Measurements from ENCODE around the gene LRRC14B.
"Not testable (repeated sequence)": the region's sequence is repeated elsewhere in the genome, so short reads cannot be mapped to it uniquely, and the experiment has no call there.

LRRC14B gene

DNA sequence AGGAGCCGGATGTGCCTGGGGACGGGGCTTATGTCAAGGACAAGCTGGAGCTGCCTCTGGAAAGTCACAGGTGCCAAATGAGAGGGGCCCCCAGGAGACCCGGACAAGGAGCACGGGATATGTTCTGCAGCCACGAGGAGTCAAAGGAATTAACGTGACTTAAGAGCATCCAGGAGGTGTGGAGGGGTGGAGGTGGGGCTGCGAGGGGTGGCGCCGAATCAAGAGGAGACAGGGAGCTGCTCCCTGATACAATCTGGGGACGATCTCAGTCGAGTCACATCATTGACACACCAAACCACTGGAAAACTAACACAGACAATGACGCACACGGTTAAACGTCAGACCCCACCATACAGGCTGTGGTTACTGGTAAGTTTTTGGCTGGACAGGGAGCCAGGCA is 16.3 kb downstream of the LRRC14B start:
- DNase-seq (ENCODE audit: low read depth in 3 of 3) = no peak

DNA sequence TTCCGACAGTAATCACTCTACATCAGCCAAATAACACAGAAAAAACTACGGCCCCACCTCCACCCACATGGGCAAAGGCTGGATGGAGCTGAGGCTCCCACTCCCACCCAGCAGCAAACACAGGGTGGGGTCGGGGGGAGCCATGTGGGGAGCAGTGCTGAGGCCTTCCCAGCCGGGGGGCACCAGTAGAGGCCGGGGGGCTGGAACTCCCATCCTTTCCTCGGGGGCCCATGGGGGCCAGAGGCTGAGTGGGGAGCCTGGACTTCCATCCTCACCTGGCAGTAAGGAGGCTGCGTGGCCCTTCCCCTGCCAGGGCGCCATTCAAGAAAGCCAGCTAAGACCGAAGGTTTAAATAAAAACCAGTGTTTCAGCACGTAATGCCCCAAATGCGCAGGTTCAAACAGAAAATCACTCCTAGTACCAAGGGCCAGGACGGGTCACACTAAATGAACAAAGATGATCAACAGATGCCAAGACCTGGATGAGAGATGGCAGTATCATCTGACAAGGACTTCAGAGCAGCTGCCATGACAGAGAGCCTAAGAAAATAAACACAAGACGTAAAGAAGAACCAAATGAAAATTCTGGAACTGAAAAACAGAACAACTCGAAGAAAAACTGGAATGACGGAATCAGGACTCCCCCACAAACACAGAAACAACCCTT is 17.3 kb downstream of the LRRC14B start:
- no peak for DNase-seq (ENCODE audit: low read depth in 3 of 3)

DNA sequence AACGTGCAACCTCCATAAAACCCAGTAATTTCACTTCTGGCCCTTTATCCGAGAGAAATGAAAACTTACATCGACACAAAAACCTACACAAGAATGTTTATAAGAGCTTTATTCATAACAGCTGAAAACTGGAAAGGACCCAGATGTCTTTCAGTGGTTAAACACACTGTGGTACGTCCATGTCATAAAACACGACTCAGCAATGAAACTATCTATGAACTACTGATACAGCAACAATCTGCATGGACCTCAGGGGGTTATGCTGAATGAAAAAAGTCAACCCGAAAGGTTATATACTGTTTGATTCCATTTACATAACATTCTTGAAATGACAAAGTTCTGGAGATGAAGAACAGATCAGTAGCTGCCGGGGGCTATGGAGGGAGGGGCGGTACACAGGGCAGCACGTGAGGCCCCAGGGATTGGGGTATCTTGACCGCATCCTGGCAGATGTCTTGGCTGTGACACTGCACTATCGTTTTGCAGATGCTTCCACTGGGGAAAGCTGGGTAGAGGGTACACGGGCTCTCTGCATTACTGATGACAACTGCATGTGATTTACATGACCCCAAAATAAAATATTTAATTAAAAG is 22.6 kb downstream of the LRRC14B start:
- DNase-seq (ENCODE audit: low read depth in 3 of 3) = no peak

DNA sequence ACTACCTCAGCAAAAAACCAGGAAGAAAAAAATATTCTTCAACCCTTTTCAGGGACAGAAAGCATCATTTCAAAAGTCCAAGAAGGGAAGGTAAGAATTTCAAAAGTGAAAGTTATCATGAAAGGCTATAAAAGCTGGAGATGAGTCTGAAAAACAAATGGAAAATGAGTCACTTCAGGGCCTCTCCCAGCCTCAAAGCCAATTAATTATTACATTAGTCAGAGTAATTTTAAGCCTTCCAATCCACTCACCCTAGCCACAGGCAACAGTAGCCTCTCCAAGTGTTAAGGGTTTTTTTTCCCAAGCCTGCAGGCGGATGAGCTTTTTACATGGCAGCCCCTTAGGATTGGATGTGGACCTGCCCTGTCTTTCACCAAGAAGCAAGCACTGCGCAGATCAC is 24.0 kb downstream of the LRRC14B start:
- DNase-seq (ENCODE audit: low read depth in 3 of 3) = not testable (repeated sequence)

DNA sequence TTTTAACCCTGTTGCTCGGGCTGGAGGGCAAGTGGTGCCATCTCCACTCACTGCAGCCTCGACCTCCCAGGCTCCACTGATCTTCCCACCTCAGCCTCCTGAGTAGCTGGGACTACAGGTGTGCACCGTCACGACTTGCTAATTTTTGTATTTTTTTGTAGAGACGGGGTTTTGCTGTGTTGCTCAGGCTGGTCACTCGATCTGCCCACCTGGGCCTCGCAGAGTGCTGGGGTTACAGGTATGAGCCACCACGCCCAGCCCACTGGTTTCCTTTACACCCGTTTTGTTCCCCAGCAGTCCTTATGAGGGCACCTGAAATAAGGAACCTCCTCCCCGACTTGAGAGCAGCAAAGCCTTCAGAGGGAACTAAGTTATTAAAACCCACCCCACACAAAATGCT is 24.8 kb downstream of the LRRC14B start:
- not testable (repeated sequence) for DNase-seq (ENCODE audit: low read depth in 3 of 3)

DNA sequence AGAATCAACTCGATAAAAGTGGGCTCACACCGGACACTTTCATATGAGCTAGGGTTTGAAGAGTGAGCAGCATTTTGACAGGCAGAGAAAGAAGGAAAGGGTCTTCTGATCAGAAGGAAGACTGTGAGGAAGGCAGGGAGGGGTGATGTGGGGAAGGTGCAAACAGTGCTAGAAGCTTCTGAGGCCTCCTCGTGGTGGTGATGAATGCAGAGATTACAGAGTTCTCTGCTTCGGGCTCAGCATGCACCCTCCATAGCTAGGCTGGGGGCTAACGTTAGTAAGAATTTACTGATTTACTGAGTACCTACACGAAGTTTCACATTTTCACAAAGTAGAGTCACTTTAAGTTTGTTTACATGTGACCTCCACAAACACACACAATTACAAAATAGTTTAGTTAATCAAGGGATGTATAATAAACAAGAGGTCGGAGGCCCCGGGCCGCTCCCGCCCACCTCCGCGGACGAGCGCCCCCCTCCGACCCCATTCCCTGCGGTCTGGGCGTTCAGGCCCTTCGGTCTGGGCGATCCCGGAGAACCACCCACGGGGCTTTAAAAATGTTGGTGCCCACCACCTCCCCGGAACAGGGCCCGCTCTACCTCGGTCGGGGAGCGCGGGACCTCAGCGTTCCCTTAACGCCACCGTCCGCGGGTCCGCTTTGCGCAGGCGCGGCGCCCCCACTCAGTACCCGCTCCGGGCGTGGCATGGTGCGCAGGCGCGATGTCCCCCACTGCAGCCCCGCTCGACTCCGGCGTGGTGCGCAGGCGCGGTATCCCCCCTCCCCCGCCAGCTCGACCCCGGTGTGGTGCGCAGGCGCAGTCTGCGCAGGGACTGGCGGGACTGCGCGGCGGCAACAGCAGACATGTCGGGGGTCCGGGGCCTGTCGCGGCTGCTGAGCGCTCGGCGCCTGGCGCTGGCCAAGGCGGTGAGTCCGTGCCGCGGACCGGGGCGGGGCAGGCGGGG is 26.5 kb downstream of the LRRC14B start, which contains the start of the genes CCDC127 and SDHA:
TSS of gene CCDC127 (minus strand) at position 660 of the 963 bp plus-strand sequence. CDS start 1,304 bp downstream, outside the sequence.
TSS of gene SDHA (plus strand) at position 827 of the 963 bp plus-strand sequence. CDS start at position 863, 36 bp downstream.
- peak; percentile 97 to 99 (median 99) for DNase-seq (ENCODE audit: low read depth in 3 of 3)

DNA sequence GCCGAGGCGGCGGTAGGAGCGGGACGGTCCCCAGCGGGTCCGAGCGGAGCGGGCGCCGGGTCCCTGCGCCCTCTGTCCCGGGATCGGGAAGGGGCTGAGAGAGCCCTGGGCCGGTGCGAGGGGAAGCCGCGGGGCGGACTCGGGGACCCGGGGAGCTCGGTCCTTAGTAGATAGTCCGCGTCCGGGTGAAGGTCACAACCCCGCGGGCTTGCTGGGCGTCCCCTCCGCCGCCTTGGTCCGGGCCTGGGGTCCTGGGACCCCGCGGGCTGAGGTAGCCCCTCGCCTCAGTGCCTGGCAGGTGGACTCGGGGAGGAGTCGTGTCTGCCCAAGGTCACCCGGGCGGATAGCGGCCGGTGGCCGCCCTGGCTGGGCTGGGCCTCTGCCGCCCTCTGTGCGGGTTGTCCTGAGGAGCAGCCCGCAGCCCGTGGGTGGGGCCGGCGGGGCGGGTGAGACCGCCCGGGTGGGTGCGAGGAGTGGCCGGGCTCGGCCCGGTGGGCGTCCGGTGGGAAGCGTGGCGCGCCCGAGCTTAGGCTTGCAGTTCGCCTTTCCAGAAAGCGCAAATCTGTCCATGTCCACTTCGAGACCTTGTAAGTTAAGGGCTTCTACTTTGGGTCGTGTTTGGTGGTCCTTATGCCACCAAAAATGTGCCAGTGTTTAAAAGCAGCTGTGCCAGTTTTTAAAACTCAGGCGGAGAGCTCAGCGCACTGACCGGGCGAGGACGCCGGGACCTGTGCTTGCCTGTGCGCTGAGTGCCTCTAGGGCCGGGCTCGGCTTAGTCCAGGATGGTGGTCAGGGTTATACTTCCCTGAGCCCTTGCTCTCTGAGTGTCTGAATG is 27.4 kb downstream of the LRRC14B start:
- DNase-seq (ENCODE audit: low read depth in 3 of 3) = no peak

DNA sequence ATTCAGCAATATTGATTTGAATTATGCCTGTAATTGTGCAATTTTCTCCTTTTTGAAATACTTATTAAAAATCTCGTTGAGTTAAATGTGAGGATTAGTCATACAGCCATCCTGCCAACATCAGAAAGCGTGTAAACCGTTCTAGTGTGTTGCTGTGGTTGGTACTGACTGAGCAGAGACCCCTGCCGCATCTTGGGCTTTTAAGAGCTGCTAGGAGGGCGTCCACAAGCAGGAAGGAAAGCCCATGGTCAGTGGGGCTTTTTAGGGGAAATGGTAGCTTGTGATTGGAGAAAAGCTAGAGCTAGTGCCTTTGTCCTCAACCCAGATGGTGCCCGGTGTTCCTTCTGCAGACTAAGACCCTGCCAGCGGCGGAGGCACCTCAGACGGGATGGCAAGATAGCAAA is 28.2 kb downstream of the LRRC14B start:
- no peak for DNase-seq (ENCODE audit: low read depth in 3 of 3)

DNA sequence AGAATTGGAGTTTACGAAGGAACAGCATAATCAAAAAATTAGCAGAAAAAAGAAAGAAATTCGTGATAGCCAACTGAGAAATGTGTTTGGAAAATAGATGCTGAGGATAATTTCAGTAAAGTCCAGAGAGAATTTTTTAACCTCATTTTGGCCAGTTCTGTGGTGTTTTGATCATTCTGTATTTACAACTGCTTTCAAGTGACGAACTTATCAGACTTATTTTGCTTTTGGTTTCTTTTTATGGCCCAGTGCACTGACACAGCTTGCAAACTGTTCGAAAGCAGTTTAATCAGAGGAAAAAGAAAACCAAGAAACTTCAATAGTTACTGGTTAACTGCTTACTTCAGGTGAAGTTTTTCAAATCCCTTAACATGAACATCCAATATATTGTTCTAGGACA is 28.7 kb downstream of the LRRC14B start:
- DNase-seq (ENCODE audit: low read depth in 3 of 3) = no peak

DNA sequence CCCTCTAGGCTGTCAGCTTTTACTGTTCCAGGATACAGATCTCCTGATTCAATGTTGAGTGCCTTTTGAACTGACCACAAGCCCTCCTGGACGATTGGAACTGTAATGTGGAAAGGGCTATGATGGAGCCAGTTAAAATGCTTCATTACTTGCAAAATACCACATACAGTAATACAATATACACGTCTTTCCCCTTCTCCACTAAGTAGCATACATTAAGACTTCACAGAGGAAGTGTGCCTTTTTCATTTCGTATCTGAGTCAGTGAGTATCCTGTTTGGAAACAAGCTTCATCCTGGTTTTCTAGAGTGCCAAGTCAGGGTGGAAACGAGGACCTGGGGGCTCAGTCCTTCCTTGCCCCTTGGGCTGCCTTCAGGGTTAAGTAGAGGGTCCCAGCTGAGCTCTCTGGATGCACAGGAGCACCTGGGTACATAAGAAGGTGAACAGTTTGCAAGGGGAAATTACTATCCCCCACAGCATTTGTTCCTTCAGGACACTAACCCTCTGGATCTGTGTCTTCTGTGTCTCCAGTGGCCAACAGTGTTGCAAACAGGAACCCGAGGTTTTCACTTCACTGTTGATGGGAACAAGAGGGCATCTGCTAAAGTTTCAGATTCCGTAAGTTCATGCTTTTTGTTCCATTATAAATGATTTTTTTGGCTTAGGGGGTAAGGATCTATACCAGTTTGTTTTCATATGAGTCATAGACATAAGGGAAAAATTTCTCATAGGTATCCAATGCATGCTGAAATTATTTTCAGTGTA is 31.8 kb downstream of the LRRC14B start:
- not testable (repeated sequence) for DNase-seq (ENCODE audit: low read depth in 3 of 3)

DNA sequence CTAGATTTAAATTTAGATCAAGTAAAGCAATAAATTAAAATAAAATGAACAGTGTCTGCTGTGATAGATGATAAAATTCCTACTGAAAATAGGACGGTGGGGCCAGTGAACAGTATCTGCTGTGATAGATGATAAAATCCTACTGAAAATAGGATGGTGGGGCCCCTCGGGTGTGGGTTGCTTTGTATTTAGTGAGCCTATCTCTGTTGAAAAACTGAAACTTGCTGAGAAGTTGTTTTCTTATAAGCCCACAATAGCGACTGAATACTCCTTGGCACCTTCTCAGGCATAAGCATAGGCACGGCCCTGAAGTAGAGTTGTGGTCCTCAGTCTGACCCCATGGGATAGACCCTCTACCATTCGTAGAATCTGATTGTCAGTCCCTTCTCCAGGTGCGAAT is 32.5 kb downstream of the LRRC14B start:
- no peak for DNase-seq (ENCODE audit: low read depth in 3 of 3)

DNA sequence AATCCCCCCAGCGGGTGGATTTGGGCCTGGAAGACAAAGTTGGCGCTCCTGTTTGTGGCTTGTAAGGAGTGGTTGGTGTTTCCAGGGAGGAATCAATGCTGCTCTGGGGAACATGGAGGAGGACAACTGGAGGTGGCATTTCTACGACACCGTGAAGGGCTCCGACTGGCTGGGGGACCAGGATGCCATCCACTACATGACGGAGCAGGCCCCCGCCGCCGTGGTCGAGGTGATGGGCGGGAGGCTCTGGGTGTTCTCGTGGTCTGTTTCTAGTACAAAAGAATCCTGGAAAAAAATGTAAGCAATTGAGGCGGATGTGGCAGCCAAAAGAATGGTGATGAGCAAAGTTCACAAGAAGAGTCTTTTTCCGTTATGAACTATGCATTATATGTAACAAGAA is 34.0 kb downstream of the LRRC14B start:
- DNase-seq (ENCODE audit: low read depth in 3 of 3) = no peak

DNA sequence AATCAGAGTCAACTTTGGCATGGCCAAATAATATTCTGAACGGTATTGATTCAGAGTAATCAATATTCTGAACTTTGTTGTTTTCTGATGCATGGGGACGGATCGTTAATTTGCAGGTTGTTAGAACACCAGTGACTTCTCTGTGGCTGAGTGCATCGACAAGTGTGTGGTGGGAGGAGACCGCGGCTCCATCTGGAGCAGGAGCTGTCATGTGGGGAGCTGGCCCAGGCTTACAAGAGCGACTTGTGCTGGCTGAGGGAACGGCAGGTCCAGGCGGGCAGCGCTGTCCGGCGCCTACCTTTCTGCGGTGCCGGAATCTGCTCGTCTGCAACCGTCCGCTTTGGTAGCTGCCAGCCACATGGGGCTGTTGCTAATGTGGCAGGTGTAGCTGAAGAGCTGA is 36.1 kb downstream of the LRRC14B start:
- DNase-seq (ENCODE audit: low read depth in 3 of 3) = not testable (repeated sequence)

DNA sequence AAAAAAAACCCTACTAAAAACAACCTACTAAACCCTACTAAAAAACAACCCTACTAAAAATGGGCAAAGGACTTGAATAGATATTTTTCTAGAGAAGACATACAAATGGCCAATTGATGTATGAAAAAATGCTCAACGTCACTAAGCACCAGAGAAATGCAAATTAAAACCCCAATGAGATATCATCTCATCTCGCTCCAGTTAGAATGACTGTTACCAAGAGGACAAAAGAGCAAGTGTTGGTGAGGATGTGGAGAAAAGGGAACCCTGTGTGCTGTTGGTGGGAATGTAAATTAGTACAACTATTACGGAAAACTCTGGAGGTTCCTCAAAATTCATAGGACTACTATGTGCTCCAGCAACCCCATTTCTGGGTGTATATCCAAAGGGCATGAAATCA is 37.6 kb downstream of the LRRC14B start:
- DNase-seq (ENCODE audit: low read depth in 3 of 3) = no peak

DNA sequence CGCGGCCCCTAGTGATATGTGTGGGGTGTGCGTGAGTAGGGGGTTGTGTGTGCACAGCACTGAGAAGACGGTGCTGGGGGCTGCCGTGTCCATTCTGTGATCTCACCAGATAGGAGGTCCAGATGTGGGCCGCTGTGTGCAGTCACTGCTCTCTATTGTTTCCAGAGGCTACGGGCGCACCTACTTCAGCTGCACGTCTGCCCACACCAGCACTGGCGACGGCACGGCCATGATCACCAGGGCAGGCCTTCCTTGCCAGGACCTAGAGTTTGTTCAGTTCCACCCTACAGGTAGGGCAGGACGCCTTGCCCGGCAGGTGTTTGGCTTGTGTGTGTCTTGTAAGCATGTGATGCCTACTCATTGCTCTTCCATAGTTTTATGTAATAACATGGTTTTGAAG is 39.4 kb downstream of the LRRC14B start:
- no peak for DNase-seq (ENCODE audit: low read depth in 3 of 3)

DNA sequence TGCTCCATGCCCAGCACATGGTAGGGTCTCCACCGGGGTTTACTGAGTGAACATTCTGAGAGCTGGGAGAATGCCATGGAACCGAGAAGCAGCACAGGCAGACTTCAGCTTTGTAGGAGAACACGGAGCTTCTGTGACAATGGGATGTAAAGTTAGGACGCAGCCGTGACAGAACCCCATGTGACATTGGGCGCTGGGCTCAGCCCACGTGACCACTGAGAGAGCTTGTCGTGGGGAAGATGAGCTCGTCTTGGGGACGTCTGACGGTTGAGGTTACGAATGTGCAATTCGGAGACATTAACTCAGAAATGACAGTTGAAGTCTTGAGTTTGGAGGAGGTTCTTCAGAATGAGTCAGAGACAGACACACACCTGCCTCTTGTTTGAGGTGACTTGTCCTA is 40.4 kb downstream of the LRRC14B start:
- no peak for DNase-seq (ENCODE audit: low read depth in 3 of 3)

DNA sequence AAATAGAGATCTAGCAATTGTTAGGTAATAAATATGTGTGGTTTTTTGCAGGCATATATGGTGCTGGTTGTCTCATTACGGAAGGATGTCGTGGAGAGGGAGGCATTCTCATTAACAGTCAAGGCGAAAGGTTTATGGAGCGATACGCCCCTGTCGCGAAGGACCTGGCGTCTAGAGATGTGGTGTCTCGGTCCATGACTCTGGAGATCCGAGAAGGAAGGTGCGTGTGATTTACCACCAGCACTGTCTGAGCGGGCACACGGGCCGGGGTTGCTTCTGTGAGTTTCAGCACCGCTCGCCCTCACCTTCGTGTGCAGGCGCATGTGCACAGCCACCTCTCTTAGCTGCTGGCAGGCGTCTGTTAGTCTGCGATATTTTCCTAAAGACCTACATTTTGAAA is 42.1 kb downstream of the LRRC14B start:
- not testable (repeated sequence) for DNase-seq (ENCODE audit: low read depth in 3 of 3)

DNA sequence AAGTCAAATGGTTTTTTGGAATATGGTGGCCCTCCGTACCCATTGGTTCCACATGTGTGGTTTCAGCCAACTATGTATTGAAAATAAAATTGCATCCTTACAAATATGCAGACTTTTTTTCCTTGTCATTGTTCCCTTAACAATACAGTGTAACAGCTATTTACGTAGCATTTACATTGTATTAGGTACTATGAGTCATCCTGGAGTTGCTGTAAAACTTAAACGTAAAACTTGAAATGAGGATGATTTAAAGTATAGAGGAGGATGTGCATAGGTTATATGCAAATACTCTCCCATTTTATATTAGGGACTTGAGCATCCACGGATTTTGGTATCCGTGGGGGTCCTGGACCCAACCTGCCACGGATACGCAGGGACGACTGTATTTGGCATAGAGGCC is 43.2 kb downstream of the LRRC14B start:
- DNase-seq (ENCODE audit: low read depth in 3 of 3) = no peak

DNA sequence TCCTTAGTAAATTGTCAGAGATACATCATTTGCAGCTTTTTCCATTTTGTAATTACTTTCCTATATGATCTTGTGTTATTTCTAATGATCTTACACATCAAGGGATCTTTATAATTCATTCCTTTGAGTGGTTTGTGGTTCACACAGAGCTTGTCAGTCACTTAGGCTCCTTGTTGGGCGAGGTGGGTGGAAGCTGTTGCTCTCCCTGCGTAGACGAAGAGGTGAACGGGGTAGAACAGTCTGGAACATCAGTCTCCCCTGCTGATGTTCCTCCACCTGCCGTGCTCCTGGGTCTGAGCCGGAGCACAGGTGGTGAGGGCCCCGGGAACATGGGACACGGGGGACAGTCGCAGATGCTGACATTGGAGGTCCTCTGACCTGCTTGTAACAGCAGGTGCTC is 44.2 kb downstream of the LRRC14B start:
- not testable (repeated sequence) for DNase-seq (ENCODE audit: low read depth in 3 of 3)

DNA sequence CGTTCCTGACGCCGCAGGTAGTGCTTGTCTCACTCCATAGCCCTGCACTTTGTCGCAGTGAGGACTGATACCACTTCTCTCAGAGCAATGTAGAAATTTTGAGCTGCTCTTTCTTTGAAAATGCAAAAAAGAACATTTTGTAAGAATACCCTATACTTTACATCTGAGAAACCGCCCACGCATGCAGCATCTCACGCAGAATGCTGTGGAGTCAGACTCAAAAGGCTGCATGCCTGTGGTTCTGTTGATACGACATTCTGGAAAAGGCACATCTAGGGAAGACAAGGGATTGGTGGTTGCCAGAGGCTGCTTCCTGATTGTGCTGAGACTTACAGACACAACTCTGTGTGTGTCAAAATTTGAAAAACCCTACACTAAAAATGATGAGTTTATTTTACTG is 46.6 kb downstream of the LRRC14B start:
- DNase-seq (ENCODE audit: low read depth in 3 of 3) = not testable (repeated sequence)

DNA sequence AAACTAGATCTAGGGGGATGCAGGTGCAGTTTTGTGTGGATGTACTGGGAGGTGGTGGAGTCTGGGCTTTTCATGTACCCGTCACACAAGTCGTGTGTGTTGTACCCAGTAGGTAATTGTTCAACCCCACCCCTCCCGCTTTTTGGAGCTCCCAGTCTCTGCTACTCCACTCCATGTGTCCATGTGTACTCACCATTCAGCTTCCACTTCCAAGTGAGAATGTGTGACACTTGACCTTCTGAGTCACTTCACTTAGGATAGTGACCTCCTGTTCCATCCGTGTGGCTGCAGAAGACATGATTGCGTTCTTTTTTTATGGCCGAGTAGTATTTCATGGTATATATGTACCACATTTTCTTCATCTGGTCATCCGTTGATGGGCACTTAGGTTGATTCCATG is 49.3 kb downstream of the LRRC14B start:
- not testable (repeated sequence) for DNase-seq (ENCODE audit: low read depth in 3 of 3)
